Neural progenitor cell (in vitro differentiated cells): Measurements from ENCODE around the gene GGT6. TPM values are rescaled to one million over a fixed set of nuclear protein-coding genes. Genes with fewer than 3 reads are reported as not detected.

Experiments used
- DNase-seq: peaks from one replicate; pipeline ENCODE4 v3.0.0-alpha.2; 2016; ENCODE audit warnings: low spot score
- H2AFZ ChIP-seq: fragments of 200-600 bp; sonication (generic); replicated peaks from 2 replicates; pipeline ENCODE4 v1.6.1; 2016; ENCODE audit warnings: antibody characterized with exemption
- H3F3A ChIP-seq: fragments of 200-600 bp; sonication (generic); 2 replicates; pipeline ENCODE4 v1.6.1; 2016; ENCODE audit warnings: antibody characterized with exemption, low read depth
- H3K27ac ChIP-seq: fragments of 200-600 bp; sonication (generic); 2 replicates; pipeline ENCODE4 v1.5.1; 2016; ENCODE audit warnings: mild to moderate bottlenecking
- H3K27me3 ChIP-seq: fragments of 200-600 bp; sonication (generic); 2 replicates; pipeline ENCODE4 v1.6.1; 2016; ENCODE audit warnings: mild to moderate bottlenecking, moderate library complexity
- H3K36me3 ChIP-seq: fragments of 200-600 bp; sonication (generic); 2 replicates; pipeline ENCODE4 v1.5.1; 2016
- H3K4me1 ChIP-seq: fragments of 200-600 bp; sonication (generic); 2 replicates; pipeline ENCODE4 v1.6.1; 2016; ENCODE audit warnings: mixed run types
- H3K4me2 ChIP-seq: fragments of 200-600 bp; sonication (generic); 2 replicates; pipeline ENCODE4 v1.6.1; 2016
- H3K4me3 ChIP-seq: fragments of 200-600 bp; sonication (generic); 2 replicates; pipeline ENCODE4 v1.5.1; 2016
- H3K79me2 ChIP-seq: fragments of 200-600 bp; sonication (generic); 2 replicates; pipeline ENCODE4 v1.6.1; 2016; ENCODE audit warnings: low read depth
- H3K9ac ChIP-seq: fragments of 200-600 bp; sonication (generic); 2 replicates; pipeline ENCODE4 v1.6.1; 2016
- H3K9me3 ChIP-seq: fragments of 200-600 bp; sonication (generic); 2 replicates; pipeline ENCODE4 v1.5.1; 2016; ENCODE audit warnings: low read depth
- H4K20me1 ChIP-seq: fragments of 200-600 bp; sonication (generic); 2 replicates; pipeline ENCODE4 v1.6.1; 2016; ENCODE audit warnings: low read depth
- H3K27ac Mint-ChIP-seq: 3 replicates; pipeline ENCODE4 v1.8.0; 2021; ENCODE audit warnings: mixed read lengths
- H3K27me3 Mint-ChIP-seq: 2 replicates; pipeline ENCODE4 v1.8.0; 2022; ENCODE audit warnings: low read depth, mild to moderate bottlenecking, inconsistent platforms, moderate library complexity, mixed read lengths; ENCODE audit not compliant: insufficient read depth
- H3K36me3 Mint-ChIP-seq: 3 replicates; pipeline ENCODE4 v1.8.0; 2021; ENCODE audit warnings: mixed read lengths
- H3K4me1 Mint-ChIP-seq: 3 replicates; pipeline ENCODE4 v1.8.0; 2021; ENCODE audit warnings: mixed read lengths
- H3K4me3 Mint-ChIP-seq: 3 replicates; pipeline ENCODE4 v1.8.0; 2021; ENCODE audit warnings: mild to moderate bottlenecking, moderate library complexity, mixed read lengths
- H3K9me3 Mint-ChIP-seq: 3 replicates; pipeline ENCODE4 v1.8.0; 2020; ENCODE audit warnings: mixed read lengths
- EZH2 ChIP-seq: fragments of 200-600 bp; sonication (generic); IDR thresholded peaks from 2 replicates; pipeline ENCODE4 v1.6.1; 2017; ENCODE audit warnings: antibody characterized with exemption, mild to moderate bottlenecking, moderate library complexity
- EZH2phosphoT487 ChIP-seq: fragments of 200-600 bp; sonication (generic); IDR thresholded peaks from 2 replicates; pipeline ENCODE4 v1.6.1; 2017; ENCODE audit warnings: antibody characterized with exemption
- total RNA-seq: library from RNA; depleted of rRNA; stranded (reverse); fragments of >200 nt; gene quantifications from 2 replicates; pipeline ENCODE4 v1.2.3, GENCODE V29; 2015; ENCODE audit warnings: low replicate concordance
- TF ChIP-seq, protein P1 (sequence below): fragments of 200-600 bp; sonication (generic); IDR thresholded peaks from 2 replicates; pipeline ENCODE4 v1.5.1; 2017; ENCODE audit warnings: antibody characterized with exemption, mild to moderate bottlenecking

Gene GGT6
- total RNA-seq, 1 donor from 2014 or later, result not detected

DNA sequence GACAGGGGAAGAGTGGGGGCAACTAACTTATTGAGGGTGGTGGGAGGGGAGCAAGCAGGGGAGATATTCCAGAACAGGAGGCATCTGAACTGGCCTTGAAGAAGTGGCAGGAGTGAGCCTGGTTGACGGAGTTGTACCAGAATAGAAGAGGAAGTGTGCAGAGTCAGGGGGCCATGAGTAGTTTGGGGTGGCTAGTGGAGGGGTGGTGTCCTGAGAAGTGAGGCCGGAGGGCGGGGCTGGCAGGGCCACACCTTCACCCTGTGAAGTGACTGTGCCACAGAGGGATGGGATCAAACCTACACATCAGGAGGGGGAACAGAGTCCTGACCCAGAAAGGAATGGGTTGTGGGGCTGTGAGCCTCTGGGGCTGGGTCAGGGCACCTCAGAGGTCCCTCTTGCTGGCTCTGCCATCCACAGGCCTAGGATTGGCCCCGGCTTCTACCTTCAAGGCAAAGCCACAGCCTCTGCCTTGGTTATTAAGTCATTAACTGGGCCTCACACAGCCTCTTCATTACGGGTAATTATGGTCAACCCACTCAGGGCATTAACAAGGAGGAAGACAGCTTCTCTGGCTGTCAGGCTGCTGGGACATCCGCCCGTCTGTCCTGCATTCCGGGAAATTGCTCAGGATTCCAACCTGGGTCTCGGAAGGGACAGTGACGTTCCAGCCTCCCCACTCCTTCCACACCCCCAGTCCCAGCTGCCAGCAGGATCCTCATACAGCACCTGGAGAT is 49.0 kb downstream of the GGT6 start:
- Histone ChIP-seq H4K20me1 (no peaks in the 10 kb centered on the region), H3K36me3 (no peaks in the 10 kb centered on the region), H3K27ac (no peak overlapping the region), H3K79me2 (no peaks in the 10 kb centered on the region), H2AFZ (no peak overlapping the region), H3K4me1 (peaks cover 11% of the 10 kb centered on the region), H3K27me3 (no peaks in the 10 kb centered on the region), H3K4me3 (no peak overlapping the region), H3K4me2 (no peak overlapping the region), H3K9ac (no peak overlapping the region), H3K9me3 (no peaks in the 10 kb centered on the region), H3F3A (no peaks in the 10 kb centered on the region)
- Mint-ChIP-seq H3K27ac (peak overlapping the region; percentile 64), H3K36me3 (no peaks in the 10 kb centered on the region), H3K9me3 (no peaks in the 10 kb centered on the region), H3K27me3 (peaks cover 12% of the 10 kb centered on the region), H3K4me1 (peaks cover 2% of the 10 kb centered on the region), H3K4me3 (peak overlapping the region; percentile 4)
- TF ChIP-seq EZH2phosphoT487, result no peak
- TF ChIP-seq EZH2, result no peak
- TF ChIP-seq, protein P1, sequence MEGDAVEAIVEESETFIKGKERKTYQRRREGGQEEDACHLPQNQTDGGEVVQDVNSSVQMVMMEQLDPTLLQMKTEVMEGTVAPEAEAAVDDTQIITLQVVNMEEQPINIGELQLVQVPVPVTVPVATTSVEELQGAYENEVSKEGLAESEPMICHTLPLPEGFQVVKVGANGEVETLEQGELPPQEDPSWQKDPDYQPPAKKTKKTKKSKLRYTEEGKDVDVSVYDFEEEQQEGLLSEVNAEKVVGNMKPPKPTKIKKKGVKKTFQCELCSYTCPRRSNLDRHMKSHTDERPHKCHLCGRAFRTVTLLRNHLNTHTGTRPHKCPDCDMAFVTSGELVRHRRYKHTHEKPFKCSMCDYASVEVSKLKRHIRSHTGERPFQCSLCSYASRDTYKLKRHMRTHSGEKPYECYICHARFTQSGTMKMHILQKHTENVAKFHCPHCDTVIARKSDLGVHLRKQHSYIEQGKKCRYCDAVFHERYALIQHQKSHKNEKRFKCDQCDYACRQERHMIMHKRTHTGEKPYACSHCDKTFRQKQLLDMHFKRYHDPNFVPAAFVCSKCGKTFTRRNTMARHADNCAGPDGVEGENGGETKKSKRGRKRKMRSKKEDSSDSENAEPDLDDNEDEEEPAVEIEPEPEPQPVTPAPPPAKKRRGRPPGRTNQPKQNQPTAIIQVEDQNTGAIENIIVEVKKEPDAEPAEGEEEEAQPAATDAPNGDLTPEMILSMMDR, result no peak
- no peak for DNase-seq

DNA sequence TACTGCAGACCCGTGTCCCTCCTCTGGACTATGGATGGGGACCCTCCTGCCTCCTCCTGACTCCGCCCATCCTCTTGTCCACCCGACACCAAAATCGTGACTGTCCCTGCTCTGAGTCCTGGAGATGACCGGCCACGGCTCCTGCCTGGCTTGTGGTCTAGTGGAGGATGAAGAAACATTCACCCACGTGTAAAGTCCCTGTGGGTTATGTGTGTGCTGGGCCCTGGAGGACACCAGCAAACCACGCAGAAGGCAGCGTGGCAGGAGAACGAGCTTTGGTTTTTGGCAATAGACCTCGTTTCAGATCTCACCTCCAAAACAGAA is 49.8 kb downstream of the GGT6 start:
- H4K20me1 ChIP-seq, result no peaks in the 10 kb centered on the region
- H3K4me1 Mint-ChIP-seq, result peaks cover 2% of the 10 kb centered on the region
- H3K27ac Mint-ChIP-seq, result no peak overlapping the region
- H3K9me3 ChIP-seq, result no peaks in the 10 kb centered on the region
- H3K4me3 Mint-ChIP-seq, result no peak overlapping the region
- H3K4me2 ChIP-seq, result no peak overlapping the region
- no peaks in the 10 kb centered on the region for H3K36me3 ChIP-seq
- no peak overlapping the region for H3K9ac ChIP-seq
- TF ChIP-seq EZH2 (no peak), EZH2phosphoT487 (no peak)
- TF ChIP-seq, protein P1, result no peak
- H3F3A ChIP-seq, result peaks cover 2% of the 10 kb centered on the region
- H3K9me3 Mint-ChIP-seq, result no peaks in the 10 kb centered on the region
- no peaks in the 10 kb centered on the region for H3K27me3 ChIP-seq
- no peaks in the 10 kb centered on the region for H3K79me2 ChIP-seq
- no peak for DNase-seq
- H3K4me3 ChIP-seq, result no peak overlapping the region
- H3K4me1 ChIP-seq, result peaks cover 11% of the 10 kb centered on the region
- H3K27ac ChIP-seq, result no peak overlapping the region
- H2AFZ ChIP-seq, result no peak overlapping the region
- no peaks in the 10 kb centered on the region for H3K36me3 Mint-ChIP-seq
- peaks cover 12% of the 10 kb centered on the region for H3K27me3 Mint-ChIP-seq

DNA sequence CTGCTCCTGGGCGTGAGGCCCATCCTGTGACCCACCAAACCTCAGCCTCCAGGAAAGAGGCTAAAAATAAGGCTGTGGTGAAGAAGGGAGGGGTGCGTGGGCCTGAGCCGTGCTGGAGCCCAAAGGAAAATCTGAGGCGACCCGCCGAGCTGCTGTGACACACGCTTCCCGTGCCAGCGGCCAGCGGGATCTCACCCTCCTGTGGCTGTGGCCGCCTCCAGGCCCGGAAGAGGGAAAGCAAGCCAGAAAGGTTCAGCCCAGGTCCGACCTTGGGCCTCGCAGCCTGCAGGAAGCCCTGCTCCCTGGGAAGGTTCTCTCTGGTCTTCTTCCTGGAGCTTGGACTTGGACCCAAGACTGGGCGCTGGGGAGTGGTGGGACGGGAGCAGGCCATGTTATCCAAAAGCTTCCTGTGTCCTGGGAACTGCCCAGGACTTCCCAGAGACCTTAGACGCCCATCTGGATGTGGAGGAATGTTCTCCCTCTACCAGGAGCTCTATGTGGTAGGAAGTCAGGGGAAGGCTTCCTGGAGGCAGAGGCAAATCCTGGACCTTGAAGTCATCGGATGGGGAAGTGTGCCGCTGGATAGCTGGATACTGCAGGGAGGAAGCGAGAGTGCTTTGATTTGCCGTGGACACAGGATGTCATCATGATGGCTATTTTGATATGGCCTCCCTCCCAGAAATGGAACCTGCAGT is 50.3 kb downstream of the GGT6 start:
- Histone ChIP-seq H3K4me3 (no peak overlapping the region), H3K9me3 (no peaks in the 10 kb centered on the region), H2AFZ (no peak overlapping the region), H3K79me2 (no peaks in the 10 kb centered on the region), H4K20me1 (no peaks in the 10 kb centered on the region), H3K9ac (no peak overlapping the region), H3K4me1 (peaks cover 11% of the 10 kb centered on the region), H3K36me3 (no peaks in the 10 kb centered on the region), H3K27ac (no peak overlapping the region), H3F3A (peaks cover 2% of the 10 kb centered on the region), H3K4me2 (no peak overlapping the region), H3K27me3 (no peaks in the 10 kb centered on the region)
- TF ChIP-seq EZH2phosphoT487 (no peak), EZH2 (no peak)
- TF ChIP-seq, protein P1, result no peak
- H3K4me3 Mint-ChIP-seq, result no peak overlapping the region
- no peak overlapping the region for H3K27ac Mint-ChIP-seq
- peaks cover 12% of the 10 kb centered on the region for H3K27me3 Mint-ChIP-seq
- no peaks in the 10 kb centered on the region for H3K36me3 Mint-ChIP-seq
- DNase-seq, result no peak
- peaks cover 2% of the 10 kb centered on the region for H3K4me1 Mint-ChIP-seq
- no peaks in the 10 kb centered on the region for H3K9me3 Mint-ChIP-seq
